Islet of Langerhans (tissue), 1 donor: ENCODE results near the gene PAFAH1B1.
A peak's percentile ranks its signal among the peaks of the same experiment; 100 is the strongest.
"Not testable (repeated sequence)": the region's sequence is repeated elsewhere in the genome, so short reads cannot be mapped to it uniquely, and the experiment has no call there.

Experiments
- FAIRE-seq: peaks from one replicate; lab custom pipeline; 2011; peaks lifted over from hg19 to GRCh38; lab: Jason Lieb, UNC

Gene PAFAH1B1

DNA sequence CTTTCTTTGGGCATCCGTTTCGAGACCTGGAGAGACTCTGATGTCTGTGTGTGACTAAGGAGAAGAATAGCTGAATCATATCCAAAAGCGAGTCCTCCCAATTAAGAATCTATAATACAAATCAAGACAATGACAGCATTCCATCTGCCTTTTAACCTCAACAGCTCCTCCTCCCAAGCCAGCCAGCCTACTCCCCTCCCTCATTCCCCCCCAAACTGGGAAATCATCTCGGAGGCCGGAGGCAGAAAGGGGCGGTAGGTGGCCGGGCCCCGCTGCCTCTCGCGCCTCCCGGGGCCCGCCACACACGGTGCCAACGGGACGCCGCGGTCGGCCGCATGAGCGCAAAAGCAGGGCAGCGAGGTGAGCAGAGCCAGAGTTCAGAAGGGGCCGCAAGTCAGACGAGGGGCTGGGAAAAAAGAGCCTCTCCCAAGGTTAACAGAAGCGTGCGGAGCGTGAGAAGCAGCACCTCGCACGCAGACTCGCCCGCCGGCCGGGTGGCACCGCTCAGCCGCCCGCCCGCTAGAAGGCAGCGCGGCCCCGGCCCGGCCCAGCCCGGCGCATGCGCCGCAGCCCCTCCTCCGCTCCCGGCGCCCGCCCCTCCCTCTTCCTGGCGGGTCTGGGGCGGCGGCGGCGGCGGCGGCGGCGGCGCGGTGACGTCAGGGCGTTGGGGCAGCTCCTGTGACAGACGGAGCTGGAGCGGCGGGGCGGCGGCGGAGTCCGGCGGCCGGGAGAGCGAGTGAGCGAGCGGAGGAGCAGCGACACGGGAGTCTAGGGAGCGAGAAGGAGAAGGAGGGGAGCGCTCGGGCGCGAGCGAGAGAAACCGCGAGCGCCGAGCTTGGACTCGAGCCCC lies at the start of gene PAFAH1B1:
Gene PAFAH1B1 (plus strand): TSS at position 684 of the 850 bp plus-strand sequence. CDS start 44,635 bp downstream, outside the sequence.
- FAIRE-seq, result no peak

DNA sequence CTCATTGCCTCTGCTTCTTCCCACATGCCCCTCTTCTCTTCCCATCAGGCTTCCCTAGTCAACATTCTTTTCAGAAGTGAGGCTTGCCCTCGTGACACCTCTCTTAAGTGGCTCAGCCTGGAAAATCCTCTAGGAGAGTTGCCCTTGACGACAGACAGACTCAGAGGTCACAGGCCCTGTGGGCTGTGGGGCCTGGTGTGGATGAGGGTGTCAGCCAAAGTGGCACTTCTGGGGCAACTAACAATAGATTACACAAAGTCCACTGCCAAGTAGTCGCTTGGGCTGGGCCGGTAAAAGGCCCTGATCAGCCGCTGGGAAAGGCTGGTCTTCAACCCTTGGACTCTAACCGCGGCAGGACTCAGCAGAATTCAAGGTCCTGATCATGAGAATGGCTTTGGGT lies 48.1 kb upstream of the PAFAH1B1 start:
- no peak for FAIRE-seq

DNA sequence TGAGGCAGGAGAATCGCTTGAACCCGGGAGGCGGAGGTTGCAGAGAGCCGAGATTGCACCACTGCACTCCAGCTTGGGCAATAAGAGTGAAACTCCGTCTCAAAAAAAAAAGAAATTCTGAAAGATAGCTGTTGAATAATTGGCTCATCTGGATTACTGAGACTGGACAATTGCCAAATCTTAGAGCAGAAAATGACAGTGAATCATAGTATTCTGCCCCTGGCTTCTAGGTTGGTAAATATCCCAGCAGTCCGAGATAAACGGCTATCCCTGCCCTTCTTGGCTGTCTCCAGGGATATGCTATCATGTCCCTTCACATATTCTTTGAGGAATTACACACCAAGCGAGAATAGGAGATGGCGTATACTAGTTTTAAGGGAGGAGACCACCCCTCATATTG lies 46.3 kb upstream of the PAFAH1B1 start:
- FAIRE-seq, result peak; percentile 56

DNA sequence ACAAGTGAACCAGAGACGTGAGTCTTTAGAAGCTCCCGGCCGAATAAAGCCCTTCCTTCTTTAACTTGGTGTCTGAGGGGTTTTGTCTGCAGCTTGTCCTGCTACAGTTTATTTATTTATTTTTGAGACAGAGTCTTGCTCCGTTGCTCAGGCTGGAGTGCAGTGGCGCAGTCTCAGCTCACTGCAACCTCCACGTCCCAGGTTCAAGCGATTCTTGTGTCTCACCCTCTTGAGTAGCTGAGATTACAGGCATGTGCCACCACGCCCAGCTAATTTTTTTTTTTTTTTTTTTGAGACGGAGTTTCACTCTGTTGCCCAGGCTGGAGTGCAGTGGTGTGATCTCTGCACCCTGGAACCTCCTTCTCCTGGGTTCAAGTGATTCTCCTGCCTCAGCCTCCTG lies 45.4 kb upstream of the PAFAH1B1 start:
- FAIRE-seq, result not testable (repeated sequence)

DNA sequence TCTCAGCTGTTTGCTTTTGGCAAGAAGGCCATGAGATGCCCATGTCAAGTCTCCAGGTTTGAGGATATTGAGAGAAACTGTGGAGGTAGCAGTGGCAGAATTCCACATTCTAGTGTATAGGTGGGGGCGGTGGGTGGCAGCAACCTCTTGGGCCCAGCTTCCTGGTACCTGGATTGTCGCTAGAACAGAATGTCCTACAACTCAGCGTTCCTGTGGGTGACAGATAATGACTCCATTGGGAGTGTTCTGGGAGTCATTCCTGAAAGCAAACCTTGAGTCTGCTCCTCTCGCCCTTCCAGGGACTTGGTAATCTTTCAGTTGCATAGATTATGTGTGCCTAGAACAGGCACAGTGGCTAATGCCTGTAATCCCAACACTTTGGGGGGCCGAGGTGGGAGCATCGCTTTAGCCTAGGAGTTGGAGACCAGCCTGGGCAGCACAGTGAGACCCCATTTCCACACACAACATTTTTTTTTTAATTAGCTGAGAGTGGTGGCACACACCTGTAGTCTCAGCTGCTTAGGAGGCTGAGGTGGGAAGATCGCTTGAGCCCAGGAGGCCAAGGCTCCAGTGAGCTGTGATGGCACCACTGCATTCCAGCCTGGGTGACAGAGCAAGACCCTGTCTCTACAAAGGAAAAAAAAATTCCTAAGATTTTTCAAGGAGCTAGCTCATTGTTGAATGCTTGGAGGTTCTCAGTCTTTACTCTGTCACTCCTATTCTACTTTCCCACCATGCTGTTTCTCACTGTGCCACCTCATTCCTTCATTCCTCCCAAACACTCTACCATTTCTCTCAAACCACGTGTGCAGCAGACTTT lies 43.9 kb upstream of the PAFAH1B1 start:
- no peak for FAIRE-seq

DNA sequence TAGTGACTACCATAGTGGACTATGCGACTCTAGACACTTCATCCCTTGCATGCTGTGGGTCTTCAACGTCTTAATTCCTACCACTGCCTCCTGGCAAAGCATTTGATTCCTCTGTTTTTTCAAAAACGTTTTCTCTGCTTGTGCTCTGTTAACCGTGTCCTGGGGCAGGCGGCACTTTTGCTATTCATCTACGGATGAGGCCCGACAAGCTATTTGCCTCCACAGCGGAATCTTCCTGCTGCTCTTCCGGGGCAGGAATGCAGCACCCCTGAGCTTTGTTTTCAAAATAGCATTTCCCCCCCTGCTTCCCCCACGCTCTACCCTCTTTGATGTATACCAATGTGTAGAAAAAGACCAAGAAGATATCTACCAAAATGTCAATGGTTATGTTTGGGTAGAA lies 42.0 kb upstream of the PAFAH1B1 start:
- no peak for FAIRE-seq

DNA sequence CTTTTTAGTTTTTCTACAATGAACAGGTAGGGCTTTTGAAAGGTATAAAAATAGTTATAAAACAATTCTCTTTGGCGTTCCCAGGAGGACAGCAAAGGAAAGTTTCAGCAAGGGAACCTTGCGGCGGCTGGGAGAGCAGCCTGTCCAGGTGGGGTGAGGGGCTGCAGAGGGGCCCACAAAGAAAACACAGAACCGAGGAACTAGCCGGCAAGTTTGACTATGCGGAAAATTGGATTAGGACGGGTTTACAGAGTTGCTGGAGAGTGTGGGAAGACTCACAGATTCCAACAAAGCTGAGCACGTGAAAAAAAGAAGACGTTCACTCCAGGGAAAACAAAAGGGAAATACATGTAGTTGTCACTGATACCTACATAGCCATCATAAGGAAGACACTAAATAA lies 41.5 kb upstream of the PAFAH1B1 start:
- no peak for FAIRE-seq

DNA sequence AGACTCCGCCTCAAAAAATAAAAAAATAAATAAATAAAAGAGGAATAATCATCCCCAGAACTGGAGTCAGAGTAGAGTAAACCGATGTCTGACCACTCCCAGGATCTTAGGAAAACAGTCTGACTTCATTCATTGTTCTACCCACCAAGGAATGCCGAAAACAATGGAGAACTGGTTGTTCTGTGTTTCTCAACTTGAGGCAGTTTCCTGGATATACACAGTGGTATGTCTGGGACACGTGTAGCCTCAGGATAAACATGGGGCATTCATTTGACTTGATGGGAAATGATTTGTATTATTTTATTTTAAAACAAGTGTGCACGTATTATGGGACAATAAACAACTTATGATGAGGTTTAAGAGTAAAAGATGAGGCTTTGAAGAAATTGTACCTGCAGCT lies 32.8 kb upstream of the PAFAH1B1 start:
- FAIRE-seq, result no peak

DNA sequence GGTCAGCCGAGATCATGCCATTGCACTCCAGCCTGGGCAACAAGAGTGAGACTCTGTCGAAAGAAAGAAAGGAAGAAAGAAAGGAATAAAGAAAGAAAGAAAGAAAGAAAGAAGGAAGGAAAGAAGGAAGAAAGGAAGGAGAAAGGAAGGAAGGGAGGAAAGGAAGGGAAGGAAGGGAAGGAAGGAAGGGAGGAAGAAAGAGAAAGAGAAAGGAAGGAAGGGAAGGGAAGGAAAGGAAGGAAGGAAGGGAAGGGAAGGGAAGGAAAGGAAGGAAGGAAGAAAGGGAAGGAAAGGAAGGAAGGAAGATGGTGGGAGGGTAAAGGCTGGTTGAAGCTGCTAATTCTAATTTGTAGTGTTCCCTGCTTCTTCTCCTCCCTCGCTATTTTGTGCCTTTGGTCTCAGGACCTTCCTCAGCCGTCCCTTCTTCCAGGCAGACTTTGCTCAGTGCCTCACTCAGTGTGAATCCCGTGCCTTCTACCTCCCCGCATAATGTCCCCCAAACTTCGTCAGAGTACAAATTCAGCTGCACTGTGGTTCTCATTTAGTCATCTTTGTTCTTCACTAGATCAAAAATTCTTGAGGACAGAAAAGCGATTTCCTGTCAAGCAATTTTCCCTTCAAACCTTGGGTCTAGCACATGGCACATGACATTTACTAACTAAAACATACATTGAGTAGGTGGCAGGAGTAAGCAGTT lies 31.1 kb upstream of the PAFAH1B1 start:
- FAIRE-seq, result no peak

DNA sequence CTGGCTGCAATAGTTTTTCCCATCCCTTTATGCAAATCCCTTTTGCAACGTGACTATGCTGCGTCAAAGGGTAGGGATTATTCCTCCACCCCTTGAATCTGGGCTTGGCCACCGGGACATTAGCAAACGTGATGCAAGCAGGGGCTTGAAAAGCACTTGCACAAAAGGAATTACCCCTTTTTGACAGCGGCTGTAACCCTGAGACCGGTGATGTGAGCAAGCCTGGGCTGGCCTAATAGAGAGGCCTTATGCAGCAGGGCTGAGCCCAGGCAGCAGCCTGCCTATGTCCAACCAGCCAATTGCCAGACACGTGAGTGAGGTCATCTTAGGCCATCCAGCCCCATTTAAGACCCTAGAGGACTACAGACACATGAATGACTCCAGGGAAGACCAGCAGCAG lies 30.4 kb upstream of the PAFAH1B1 start:
- FAIRE-seq, result no peak

DNA sequence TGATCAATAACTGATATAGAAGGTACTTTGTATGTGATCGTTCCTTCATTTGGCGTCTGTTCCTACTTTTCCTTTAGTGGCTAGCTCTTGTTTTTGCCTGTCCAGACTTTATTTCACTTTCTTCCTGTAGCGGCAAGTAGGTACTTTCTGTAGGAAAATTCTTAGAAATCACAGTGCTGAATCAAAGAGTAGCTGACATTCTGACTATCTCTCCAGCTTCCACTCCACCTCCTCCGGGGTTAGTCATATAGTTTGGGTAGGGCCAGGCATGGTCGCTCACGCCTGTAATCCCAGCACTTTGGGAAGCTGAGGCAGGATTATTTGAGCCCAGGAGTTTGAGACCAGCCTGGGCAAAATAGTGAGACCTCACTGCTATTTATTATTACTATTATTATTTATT lies 29.9 kb upstream of the PAFAH1B1 start:
- FAIRE-seq, result no peak

DNA sequence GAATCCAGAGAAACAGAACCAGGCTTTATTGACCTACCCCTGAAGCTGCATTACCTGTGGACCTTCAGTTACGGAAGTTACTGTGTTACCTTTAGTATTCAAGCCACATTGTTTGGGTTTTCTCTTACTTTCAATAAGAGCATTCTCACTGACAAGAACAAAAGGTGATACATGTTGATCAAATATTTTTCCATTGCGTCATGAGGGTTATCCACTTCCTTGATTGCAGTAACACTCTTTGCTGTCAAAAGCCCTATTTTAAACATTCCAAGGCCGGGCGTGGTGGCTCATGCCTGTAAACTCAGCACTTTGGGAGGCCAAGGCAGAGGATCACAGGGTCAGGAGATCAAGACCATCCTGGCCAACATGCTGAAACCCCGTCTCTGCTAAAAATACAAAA lies 28.6 kb upstream of the PAFAH1B1 start:
- FAIRE-seq, result no peak

DNA sequence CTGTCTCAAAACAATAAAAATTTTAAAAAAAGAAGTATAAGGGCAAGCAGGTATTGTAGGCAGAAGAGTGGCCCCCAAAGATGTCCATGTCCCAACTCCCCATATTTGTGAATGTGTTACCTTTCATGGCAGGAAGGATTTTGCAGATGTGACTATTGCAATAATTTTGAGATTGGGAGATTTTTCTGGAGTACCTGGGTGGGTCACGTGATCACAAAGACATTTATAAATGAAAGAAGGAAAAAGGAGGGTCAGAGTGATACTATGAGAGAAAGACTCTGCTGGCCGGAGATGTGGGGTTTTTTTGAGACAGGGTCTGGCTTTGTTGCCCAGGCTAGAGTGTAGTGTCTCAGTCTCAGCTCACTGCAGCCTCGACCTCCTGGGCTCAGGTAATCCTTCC lies 27.4 kb upstream of the PAFAH1B1 start:
- FAIRE-seq, result no peak

DNA sequence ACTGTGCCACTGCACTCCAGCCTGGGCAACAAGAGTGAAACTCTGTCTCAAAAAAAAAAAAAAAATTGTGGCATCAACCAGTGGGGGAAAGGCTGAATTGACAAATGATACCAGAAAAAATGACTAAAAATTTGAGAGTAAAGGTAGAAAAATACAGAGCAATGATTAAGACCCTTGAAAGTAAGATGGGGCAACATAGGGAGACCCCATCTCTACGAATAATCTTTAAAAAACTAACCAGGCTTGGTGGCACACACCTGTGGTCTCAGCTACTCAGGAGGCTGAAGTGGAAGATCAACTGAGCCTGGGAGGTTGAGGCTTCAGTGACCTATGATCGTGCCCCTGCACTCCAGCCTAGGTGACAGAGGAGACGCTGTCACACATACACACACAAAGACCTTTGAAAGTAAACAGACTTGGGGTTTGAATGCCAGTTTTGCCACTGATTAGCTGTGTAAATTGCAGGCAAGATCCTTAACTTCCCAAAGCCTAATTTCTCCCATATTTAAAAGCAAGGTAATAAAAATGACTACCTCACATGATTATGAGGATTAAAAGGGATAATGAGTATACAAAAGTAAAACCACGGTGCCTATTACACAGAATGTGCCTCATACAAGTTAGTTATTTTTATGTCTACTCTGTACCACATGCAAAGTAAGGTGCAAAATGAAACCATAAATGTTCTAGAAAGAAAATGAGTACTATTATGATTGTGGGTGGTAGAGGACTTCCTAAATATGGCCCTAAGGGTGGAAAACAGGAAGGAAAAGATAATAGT lies 21.7 kb upstream of the PAFAH1B1 start:
- no peak for FAIRE-seq

DNA sequence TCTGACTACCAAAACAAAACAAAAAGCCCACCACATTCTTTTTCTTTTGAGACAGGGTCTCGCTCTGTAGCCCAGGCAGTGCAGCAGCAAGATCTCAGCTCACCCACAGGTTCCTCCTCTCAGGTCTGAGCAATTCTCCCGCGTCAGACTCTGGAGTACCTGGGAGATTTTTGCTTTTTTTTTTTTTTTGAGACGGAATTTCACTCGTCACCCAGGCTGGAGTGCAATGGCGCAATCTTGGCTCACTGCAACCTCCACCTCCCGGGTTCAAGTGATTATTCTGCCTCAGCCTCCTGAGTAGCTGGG lies 21.2 kb upstream of the PAFAH1B1 start:
- FAIRE-seq, result not testable (repeated sequence)

DNA sequence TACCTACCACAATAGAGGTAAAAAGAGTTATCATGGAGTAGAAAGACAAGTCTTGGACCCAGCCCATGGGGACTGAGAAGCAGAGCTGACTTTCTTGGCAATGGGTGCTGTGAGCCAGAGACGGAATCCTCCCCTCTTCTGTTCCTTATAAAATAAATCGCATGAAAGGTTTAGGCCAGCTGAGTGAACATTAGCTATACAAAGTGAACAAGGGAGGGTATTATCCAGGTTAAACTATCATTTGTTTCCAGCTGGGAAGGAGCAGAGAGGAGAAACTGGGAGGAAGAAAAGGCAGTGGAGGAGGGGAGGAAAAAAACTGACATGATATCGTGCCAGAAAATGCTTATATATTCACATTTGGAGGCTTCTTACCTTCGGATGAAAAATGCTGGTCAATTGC lies 13.3 kb upstream of the PAFAH1B1 start:
- FAIRE-seq, result no peak

DNA sequence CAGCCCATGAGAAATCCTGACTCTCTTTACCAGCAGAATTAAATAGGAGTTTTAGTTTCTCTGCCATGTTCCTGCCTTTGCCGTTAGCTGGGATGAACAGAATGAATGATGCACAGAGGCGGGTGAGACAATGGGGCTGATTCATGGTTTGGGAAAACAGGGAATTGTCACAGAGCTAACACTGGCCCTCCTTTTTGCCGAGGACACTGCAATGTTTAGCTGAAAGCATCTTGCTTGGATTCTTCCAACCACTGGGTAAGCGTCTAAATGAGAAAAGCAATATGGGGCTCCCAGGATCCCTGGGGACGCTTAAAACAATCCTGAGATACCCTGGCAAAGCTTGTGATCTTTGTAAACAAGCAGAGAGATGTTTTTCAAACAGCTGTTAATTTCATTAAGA lies 12.8 kb upstream of the PAFAH1B1 start:
- FAIRE-seq, result no peak

DNA sequence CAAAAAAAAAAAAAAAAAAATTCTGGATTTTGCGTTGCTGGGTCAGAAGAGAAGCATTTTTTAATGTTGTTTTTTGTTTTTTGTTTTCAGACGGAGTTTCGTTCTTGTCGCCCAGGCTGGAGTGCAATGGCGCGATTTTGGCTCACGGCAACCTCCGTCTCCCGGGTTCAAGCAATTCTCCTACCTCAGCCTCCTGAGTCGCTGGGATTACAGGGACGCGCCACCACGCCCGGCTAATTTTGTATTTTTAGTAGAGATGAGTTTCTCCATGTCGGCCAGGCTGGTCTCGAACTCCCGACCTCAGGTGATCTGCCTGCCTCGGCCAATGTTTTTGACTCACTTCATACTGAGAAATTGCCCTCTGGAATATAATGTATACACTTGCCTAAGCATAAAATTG lies 11.0 kb upstream of the PAFAH1B1 start:
- FAIRE-seq, result no peak

DNA sequence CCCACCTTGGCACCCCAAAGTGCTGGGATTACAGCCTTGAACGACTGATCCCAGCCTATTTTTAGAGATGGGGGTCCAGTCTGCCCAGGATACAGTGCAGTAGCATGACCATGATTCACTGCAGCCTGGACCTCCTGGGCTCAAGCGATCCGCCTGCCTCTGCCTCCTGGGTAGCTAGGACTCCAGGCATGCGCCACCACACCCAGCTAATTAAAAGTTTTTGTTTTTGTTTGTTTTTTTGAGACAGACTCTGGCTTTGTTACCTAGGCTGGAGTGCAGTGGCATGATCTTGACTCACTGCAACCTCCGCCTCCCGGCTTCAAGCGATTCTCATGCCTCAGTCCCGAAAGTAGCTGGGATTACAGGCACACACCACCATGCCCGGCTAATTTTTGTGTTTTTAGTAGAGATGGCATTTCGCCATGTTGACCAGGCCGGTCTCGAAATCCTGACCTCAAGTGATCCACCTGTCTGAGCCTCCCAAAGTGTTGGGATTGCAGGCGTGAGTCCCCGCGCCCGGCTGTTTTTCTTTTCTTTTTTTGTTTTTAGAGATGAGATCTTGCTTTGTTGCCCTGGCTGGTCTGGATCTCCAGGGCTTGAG lies 2.3 kb upstream of the PAFAH1B1 start:
- FAIRE-seq, result no peak

DNA sequence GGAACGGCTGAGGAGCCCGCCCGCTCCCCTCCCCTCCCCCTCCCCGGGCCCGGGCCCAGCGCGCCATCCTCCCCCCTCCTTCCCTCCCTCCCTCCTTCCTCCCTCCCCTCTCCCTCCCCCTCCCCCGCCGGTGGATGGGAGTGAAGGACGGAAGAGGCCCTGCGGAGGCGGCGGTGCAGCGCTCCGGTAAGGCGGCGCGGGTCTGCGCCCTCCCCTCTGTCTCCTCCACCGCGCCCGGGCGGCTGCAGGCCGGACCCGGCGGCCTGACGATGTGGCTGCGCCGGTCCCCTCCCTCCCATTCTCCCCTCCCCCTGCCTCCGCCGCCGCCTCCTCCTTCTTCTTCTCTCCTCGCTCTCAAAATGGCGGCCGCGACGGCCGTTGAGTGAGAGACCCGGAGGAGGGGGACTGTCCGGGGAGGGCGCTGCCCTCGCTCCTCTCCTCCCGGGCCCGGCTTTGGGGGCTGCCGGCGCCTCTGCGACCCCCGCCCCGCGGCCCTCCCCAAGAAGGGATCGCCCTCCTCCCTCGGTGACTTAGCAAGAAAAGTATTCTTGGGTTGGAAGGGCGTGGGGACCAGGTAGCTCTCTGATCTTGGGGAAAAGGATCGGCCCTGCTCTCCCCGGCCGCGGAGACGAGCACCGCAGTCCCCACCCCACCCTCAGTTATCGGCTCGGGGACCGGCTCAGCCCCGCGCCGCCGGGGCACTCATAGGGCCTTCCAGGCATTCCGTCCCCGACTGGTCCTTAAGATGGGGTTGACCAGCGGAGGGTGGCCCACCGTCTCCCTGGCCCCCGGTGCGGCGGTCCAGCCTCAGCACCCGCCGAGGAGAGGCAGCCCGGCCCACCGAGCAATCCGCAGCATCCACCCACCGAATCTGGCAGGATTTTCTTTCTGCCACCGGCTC lies 617 bp downstream of the PAFAH1B1 start:
- FAIRE-seq, result no peak
